ENCODE results near the gene SUN1. TPM values are rescaled to one million over a fixed set of nuclear protein-coding genes. Genes with fewer than 3 reads are reported as not detected.

SUN1 gene
- total and polyA plus RNA-seq, 7 donors = 23.4 to 130 (median 108) TPM

DNA sequence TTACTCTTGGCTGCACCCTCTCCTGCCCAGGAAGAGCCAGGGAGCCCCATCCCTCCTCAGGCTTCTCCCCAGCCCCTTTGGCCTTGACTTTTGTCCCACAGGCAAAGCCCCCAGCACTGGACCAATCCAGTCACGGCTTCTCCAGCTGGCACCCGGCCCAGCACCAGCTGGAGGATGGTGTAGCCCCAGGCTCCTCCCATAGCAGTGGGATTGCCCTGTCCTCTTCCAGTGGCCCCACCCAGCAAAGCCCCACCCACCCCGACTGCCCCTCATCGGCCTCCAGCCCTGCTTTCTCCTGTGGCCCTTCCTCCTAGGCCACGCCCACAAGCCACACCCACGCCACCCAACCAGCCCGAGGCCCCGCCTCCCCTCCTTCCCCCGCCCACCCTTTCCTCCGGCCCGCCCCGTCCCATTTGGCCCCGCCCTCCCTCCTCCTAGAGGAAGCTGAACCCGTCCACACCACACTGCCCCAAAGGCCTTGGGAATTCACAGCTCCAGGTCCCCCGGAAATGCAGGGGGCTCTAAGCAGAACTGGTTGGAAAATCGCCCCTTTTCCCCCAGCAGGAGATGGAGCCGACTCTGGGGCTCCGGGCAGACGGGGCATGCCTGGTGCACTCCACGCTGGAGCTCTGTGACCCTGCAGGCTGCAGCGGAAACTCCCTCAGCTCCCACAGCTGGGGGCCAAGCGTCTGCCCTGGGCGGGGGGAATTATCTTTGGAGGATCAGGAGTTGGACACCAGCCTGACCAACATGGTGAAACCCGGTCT lies 69.3 kb downstream of the SUN1 start:
- H3K4me3 ChIP-seq = no peak overlapping the region
- H3K27ac ChIP-seq = peak overlapping the region in 3 of 4 donors; percentile 41 to 58 (median 57)
- no peaks in the 10 kb centered on the region for H3K27me3 ChIP-seq
- H3K36me3 ChIP-seq = peaks cover 4 to 41% (median 13%) of the 10 kb centered on the region in 4 donors
- intact Hi-C loops (cut with DNase I) = no loop called here
- WGBS, 2 donors = 23 to 30% methylated on average over 24 of the region's 24 CpGs
- peaks cover 0 to 30% (median 20%) of the 10 kb centered on the region in 4 donors for H3K4me1 ChIP-seq
- peak; percentile 85 for DNase-seq
- H3K9me3 ChIP-seq = no peaks in the 10 kb centered on the region
- TF ChIP-seq POLR2AphosphoS5 (IDR thresholded peaks at IDR 0.05) (no peak), POLR2A (IDR thresholded peaks at IDR 0.05) (no peak), EP300 (IDR thresholded peaks at IDR 0.05) (no peak)
- TF ChIP-seq, protein P1, sequence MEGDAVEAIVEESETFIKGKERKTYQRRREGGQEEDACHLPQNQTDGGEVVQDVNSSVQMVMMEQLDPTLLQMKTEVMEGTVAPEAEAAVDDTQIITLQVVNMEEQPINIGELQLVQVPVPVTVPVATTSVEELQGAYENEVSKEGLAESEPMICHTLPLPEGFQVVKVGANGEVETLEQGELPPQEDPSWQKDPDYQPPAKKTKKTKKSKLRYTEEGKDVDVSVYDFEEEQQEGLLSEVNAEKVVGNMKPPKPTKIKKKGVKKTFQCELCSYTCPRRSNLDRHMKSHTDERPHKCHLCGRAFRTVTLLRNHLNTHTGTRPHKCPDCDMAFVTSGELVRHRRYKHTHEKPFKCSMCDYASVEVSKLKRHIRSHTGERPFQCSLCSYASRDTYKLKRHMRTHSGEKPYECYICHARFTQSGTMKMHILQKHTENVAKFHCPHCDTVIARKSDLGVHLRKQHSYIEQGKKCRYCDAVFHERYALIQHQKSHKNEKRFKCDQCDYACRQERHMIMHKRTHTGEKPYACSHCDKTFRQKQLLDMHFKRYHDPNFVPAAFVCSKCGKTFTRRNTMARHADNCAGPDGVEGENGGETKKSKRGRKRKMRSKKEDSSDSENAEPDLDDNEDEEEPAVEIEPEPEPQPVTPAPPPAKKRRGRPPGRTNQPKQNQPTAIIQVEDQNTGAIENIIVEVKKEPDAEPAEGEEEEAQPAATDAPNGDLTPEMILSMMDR (IDR thresholded peaks at IDR 0.05) = no peak

DNA sequence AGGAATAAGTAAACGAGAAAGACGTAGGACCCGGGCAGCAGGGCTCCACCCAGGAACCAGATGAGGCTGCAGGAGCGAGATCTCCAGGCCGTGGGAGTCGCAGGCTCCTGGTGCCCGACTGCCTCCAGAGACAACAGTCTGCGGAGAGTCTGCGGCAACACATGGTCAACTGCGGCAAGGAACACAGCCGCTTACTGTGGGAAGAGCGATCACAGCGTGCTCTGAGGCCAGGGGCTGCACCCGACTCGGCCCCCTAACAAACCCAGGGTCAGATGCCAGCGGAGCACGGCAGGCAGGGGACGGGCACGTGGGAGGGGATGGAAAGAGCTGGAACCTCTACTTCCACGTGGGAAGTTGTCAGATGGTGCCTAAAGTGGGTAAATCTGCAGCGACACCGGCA lies 70.7 kb downstream of the SUN1 start:
- peaks cover 0 to 28% (median 9%) of the 10 kb centered on the region in 4 donors for H3K36me3 ChIP-seq
- TF ChIP-seq, protein P1 (IDR thresholded peaks at IDR 0.05) = no peak
- TF ChIP-seq POLR2A (IDR thresholded peaks at IDR 0.05) (no peak), POLR2AphosphoS5 (IDR thresholded peaks at IDR 0.05) (no peak), EP300 (IDR thresholded peaks at IDR 0.05) (no peak)
- intact Hi-C loops (cut with DNase I) = no loop called here
- WGBS, 2 donors = 89 to 92% methylated on average over 22 of the region's 22 CpGs
- no peaks in the 10 kb centered on the region for H3K27me3 ChIP-seq
- H3K4me1 ChIP-seq = peaks cover 0 to 23% (median 11%) of the 10 kb centered on the region in 4 donors
- DNase-seq = no peak
- no peaks in the 10 kb centered on the region for H3K9me3 ChIP-seq
- no peak overlapping the region for H3K27ac ChIP-seq
- no peak overlapping the region for H3K4me3 ChIP-seq

DNA sequence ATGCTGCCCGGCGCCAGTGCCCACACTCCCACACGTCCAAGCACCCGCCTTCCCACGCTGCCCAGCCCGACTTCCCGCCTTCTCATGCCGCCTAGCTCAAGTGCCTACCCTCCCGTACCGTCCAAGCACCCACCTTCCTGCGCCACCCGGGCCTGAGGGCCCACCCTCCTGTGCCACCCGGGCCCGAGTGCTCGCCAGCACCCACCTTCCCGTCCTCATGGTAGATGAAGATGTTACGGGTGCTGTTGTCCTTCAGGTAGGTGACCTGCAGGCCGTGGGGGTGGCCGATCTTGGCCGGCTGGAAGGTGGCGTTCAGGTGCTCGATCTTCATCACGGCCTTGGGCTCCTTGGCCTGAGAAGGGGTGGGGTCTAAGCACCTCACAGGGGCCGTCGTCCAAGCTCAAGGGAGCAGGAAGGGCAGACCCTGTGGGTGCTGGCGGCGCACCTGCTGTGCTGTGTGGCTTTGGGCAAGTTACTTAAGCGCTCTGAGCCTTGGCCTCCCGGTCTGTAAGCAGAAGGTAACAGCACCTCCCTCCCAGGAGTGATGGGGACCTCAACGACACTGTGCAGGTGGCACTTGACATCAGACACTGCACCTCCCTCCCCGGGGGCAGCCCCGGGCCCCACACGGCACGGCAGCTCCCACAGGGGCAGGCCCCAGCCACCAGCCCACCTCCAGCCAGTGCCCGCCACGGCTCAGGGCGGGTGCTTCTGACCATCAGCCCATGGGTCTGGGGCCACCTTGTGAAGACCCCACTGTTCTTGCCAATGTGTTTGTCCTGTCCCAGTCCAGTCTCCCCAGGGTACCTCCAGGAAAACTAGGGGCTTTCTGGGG lies 71.9 kb downstream of the SUN1 start:
- DNase-seq = no peak
- intact Hi-C loops (cut with DNase I) = no loop called here
- Histone ChIP-seq H3K9me3 (no peaks in the 10 kb centered on the region), H3K36me3 (peaks cover 0 to 16% (median 3%) of the 10 kb centered on the region in 4 donors), H3K27ac (no peak overlapping the region), H3K4me1 (peaks cover 0 to 25% (median 10%) of the 10 kb centered on the region in 4 donors), H3K27me3 (no peaks in the 10 kb centered on the region), H3K4me3 (no peak overlapping the region)
- no peak for TF ChIP-seq EP300 (IDR thresholded peaks at IDR 0.05)
- TF ChIP-seq, protein P1 (IDR thresholded peaks at IDR 0.05) = no peak
- TF ChIP-seq POLR2AphosphoS5 (IDR thresholded peaks at IDR 0.05) = no peak
- no peak for TF ChIP-seq POLR2A (IDR thresholded peaks at IDR 0.05)
- WGBS, 2 donors = 90% methylated on average over 37 of the region's 37 CpGs

DNA sequence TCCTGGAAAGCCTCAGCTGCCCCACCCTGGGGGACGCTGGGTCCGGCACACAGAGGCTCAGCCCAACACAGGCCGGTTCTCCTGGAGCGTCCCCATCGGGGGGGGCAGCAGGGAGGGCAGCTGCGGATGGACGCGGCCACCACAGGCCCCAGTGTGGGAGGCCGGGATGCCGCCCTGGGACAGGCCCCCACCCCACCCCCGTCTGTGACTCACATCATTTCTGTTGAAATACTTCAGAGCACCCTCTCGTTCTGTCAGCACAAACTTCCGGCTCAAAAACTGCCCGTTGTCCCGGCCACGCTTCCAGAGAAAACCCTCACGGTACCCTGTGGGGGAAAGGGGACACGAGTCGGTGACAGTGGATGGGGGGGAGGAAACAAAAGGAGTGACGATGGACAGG lies 72.6 kb downstream of the SUN1 start:
- Histone ChIP-seq H3K4me3 (no peak overlapping the region), H3K36me3 (peaks cover 0 to 10% (median 0%) of the 10 kb centered on the region in 4 donors), H3K27ac (no peak overlapping the region), H3K9me3 (no peaks in the 10 kb centered on the region), H3K4me1 (peaks cover 0 to 32% (median 15%) of the 10 kb centered on the region in 4 donors), H3K27me3 (no peaks in the 10 kb centered on the region)
- DNase-seq = no peak
- intact Hi-C loops (cut with DNase I) = no loop called here
- TF ChIP-seq EP300 (IDR thresholded peaks at IDR 0.05) (no peak), POLR2A (IDR thresholded peaks at IDR 0.05) (no peak), POLR2AphosphoS5 (IDR thresholded peaks at IDR 0.05) (no peak)
- TF ChIP-seq, protein P1 (IDR thresholded peaks at IDR 0.05) = no peak
- 76% methylated on average over 20 of the region's 20 CpGs for WGBS, 2 donors
